Lung (tissue), 12 donors: Measurements from ENCODE around the gene ZNF846. TPM values are rescaled to one million over a fixed set of nuclear protein-coding genes. Genes with fewer than 3 reads are reported as not detected.

Experiments
- ATAC-seq: fragments of 200-7000 bp; cut with Tn5 transposase; one replicate; pipeline ENCODE4 v1.9.1; 2020; ENCODE audit warnings: moderate number of reproducible peaks; ENCODE audit not compliant: insufficient read depth, low FRiP score
- DNase-seq, 3 donors: peaks; one replicate each; pipeline ENCODE4 v3.0.0-alpha.2; 2013 to 2017
- H3K27ac ChIP-seq, 2 donors: one replicate each; pipeline ENCODE4 v1.5.1; 2013; ENCODE audit warnings: mild to moderate bottlenecking in 2 of 2, moderate library complexity in 2 of 2, control low read depth in 1 of 2, inconsistent platforms in 1 of 2, low read depth in 1 of 2, low read length in 1 of 2
- H3K27me3 ChIP-seq, 3 donors: one replicate each; pipeline ENCODE4 v1.5.1; 2013; ENCODE audit warnings: low read length in 2 of 3; ENCODE audit not compliant: control insufficient read depth in 3 of 3, insufficient read depth in 3 of 3
- H3K36me3 ChIP-seq, 4 donors: one replicate each; pipeline ENCODE4 v1.5.1; 2013; ENCODE audit warnings: low read length in 4 of 4, mild to moderate bottlenecking in 1 of 4, moderate library complexity in 1 of 4; ENCODE audit not compliant: control insufficient read depth in 4 of 4, insufficient read depth in 4 of 4
- H3K4me1 ChIP-seq, 5 donors: one replicate each; pipeline ENCODE4 v1.5.1; 2013; ENCODE audit warnings: low read length in 5 of 5, mild to moderate bottlenecking in 2 of 5, moderate library complexity in 1 of 5; ENCODE audit not compliant: control insufficient read depth in 5 of 5, insufficient read depth in 5 of 5
- H3K4me3 ChIP-seq: one replicate; pipeline ENCODE4 v1.5.1; 2013; ENCODE audit warnings: mild to moderate bottlenecking, control low read depth, moderate library complexity
- H3K9ac ChIP-seq, 2 donors: one replicate each; pipeline ENCODE4 v1.5.1; 2013; ENCODE audit warnings: low read length in 2 of 2, control low read depth in 1 of 2; ENCODE audit not compliant: insufficient read depth in 1 of 2
- H3K9me3 ChIP-seq, 4 donors: one replicate each; pipeline ENCODE4 v1.5.1; 2013; ENCODE audit warnings: low read length in 3 of 4, mild to moderate bottlenecking in 1 of 4, moderate library complexity in 1 of 4; ENCODE audit not compliant: control insufficient read depth in 4 of 4, insufficient read depth in 3 of 4
- WGBS, 2 donors: extraction: QIAGEN DNeasy Blood & Tissue Kit; methylation state at CpG; one replicate each; pipeline ENCODE4 v1.1.7; 2013; 5-methylcytosine and 5-hydroxymethylcytosine counted together
- polyA plus RNA-seq, 2 donors: library from polyadenylated mRNA; stranded (reverse); fragments of 200-250 nt; gene quantifications; one replicate each; pipeline ENCODE4 v1.2.1, GENCODE V29; 2013
- total RNA-seq, 2 donors: library from RNA; depleted of rRNA in 1 of 2; stranded (reverse); fragments of >200 nt in 1 of 2; gene quantifications; one replicate each; pipeline ENCODE4 v1.2.1, GENCODE V29; 2014 to 2021
- TF ChIP-seq, protein P1 (sequence below): IDR thresholded peaks from 2 replicates; pipeline ENCODE4 v1.5.1; 2012; ENCODE audit warnings: mild to moderate bottlenecking; ENCODE audit errors: control extremely low read depth, extremely low read depth
- donor health status: control.
- donor health status: control.
- donor health status: Bipolar disorder and iron deficiency.
- donor health status: healthy.
- donor health status: DM: yes; HTN: yes; CAD: no.

The ZNF846 gene
- total and polyA plus RNA-seq, 4 donors: 3.2 to 30.9 (median 8.9) TPM

- Histone ChIP-seq H3K4me3 (no peak overlapping the region), H3K27me3 (no peaks in the 10 kb centered on the region), H3K27ac (no peak overlapping the region), H3K9me3 (peaks cover 0 to 4% (median 0%) of the 10 kb centered on the region in 4 donors), H3K9ac (no peak overlapping the region), H3K36me3 (no peaks in the 10 kb centered on the region), H3K4me1 (no peaks in the 10 kb centered on the region)
- TF ChIP-seq, protein P1, sequence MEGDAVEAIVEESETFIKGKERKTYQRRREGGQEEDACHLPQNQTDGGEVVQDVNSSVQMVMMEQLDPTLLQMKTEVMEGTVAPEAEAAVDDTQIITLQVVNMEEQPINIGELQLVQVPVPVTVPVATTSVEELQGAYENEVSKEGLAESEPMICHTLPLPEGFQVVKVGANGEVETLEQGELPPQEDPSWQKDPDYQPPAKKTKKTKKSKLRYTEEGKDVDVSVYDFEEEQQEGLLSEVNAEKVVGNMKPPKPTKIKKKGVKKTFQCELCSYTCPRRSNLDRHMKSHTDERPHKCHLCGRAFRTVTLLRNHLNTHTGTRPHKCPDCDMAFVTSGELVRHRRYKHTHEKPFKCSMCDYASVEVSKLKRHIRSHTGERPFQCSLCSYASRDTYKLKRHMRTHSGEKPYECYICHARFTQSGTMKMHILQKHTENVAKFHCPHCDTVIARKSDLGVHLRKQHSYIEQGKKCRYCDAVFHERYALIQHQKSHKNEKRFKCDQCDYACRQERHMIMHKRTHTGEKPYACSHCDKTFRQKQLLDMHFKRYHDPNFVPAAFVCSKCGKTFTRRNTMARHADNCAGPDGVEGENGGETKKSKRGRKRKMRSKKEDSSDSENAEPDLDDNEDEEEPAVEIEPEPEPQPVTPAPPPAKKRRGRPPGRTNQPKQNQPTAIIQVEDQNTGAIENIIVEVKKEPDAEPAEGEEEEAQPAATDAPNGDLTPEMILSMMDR: no peak
- 92 to 96% methylated on average over 6 of the region's 6 CpGs for WGBS, 2 donors
- DNase-seq (no peak), ATAC-seq (no peak)
These were observed 66.4 kb downstream of the ZNF846 start for GRCh38 chr19:9702186-9702585.

Other genes with a start within 250 kb of the ZNF846 start
- 10 to 100 TPM; 14.8 to 24.0 TPM for gene ZNF426, start 230.1 kb downstream of the ZNF846 start, total RNA-seq
- 1 to 10 TPM; 2.6 to 4.1 TPM for gene ZNF426, start 230.1 kb downstream of the ZNF846 start, polyA plus RNA-seq
- gene ZNF121, start 184.2 kb downstream of the ZNF846 start, total RNA-seq: 10 to 100 TPM; 24.7 to 49.3 TPM
- 10 to 100 TPM in 1 of 2 donors, 1 to 10 TPM in 1; 4.7 to 10.6 TPM for gene ZNF121, start 184.2 kb downstream of the ZNF846 start, polyA plus RNA-seq
- gene ZNF561, start 147.5 kb downstream of the ZNF846 start, total RNA-seq: 10 to 100 TPM; 31.5 to 53.2 TPM
- 10 to 100 TPM; 17.0 to 21.1 TPM for gene ZNF561, start 147.5 kb downstream of the ZNF846 start, polyA plus RNA-seq
- 10 to 100 TPM; 26.8 to 45.9 TPM for gene ZNF562, start 93.6 kb downstream of the ZNF846 start, total RNA-seq
- gene ZNF562, start 93.6 kb downstream of the ZNF846 start, polyA plus RNA-seq: 1 to 10 TPM; 6.2 to 9.8 TPM
- gene FBXL12, start 50.3 kb upstream of the ZNF846 start, total RNA-seq: 10 to 100 TPM; 23.1 to 26.7 TPM
- 10 to 100 TPM; 18.8 to 27.0 TPM for gene FBXL12, start 50.3 kb upstream of the ZNF846 start, polyA plus RNA-seq
- gene UBL5, start 59.2 kb upstream of the ZNF846 start, total RNA-seq: 100 to 1,000 TPM; 102 to 262 TPM
- gene UBL5, start 59.2 kb upstream of the ZNF846 start, polyA plus RNA-seq: 1,000 to 10,000 TPM in 1 of 2 donors, 100 to 1,000 TPM in 1; 611 to 1,378 TPM
- gene PIN1, start 66.6 kb upstream of the ZNF846 start, total RNA-seq: 10 to 100 TPM; 77.4 to 81.1 TPM
- gene PIN1, start 66.6 kb upstream of the ZNF846 start, polyA plus RNA-seq: 100 to 1,000 TPM in 1 of 2 donors, 10 to 100 TPM in 1; 69.8 to 108 TPM
- gene OLFM2, start 167.8 kb upstream of the ZNF846 start, total RNA-seq: 10 to 100 TPM in 1 of 2 donors, 1 to 10 TPM in 1; 5.8 to 11.9 TPM
- gene OLFM2, start 167.8 kb upstream of the ZNF846 start, polyA plus RNA-seq: 10 to 100 TPM in 1 of 2 donors, 1 to 10 TPM in 1; 2.2 to 14.3 TPM
- 10 to 100 TPM; 10.3 to 15.1 TPM for gene COL5A3, start 241.8 kb upstream of the ZNF846 start, total RNA-seq
- gene COL5A3, start 241.8 kb upstream of the ZNF846 start, polyA plus RNA-seq: 10 to 100 TPM in 1 of 2 donors, 1 to 10 TPM in 1; 8.4 to 10.7 TPM
- gene RDH8, start 244.7 kb upstream of the ZNF846 start, total RNA-seq: not detected
- not detected for gene RDH8, start 244.7 kb upstream of the ZNF846 start, polyA plus RNA-seq